ENCODE data around the gene ZNRD2.

Gene ZNRD2

GRCh38 chr11:65604258-65604657, 34.0 kb downstream of the ZNRD2 start:
- no peak for DNase-seq (ENCODE audit: insufficient read length, low spot score)
- no peak for FAIRE-seq

DNA sequence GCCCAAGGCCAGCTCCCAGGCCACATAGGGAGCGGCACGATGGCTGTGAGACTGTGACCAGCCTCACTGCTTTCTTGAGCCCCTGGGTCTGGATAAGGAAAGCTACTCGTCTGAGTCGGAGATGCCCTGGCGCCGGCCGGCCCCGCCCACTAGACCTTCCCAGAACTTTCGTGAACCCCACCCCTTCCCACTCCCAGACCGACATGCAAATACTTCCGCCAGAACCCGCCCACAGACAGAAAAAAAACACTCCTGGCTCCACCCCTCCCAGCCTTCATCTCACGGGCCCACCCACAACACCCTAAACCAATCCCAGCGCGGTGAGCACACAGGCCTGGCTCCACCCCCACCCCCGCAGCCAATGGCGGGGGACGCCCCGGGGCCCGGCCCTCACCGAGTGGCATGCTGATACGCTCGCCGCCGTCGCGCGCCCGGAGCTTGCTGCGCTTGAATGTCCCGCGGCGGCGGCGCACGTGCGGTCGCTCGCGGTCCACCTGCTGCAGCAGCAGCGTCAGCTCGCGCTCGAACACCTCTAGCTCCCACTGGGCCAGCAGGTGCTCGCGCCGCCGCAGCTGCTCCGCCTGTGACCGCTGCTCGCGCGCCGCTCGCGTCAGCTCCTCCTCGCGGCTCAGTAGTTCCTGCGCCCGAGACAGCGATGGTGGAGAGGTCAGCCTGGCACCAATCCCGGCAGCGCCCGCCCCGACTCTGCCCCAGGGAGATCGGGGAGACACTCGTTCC, 36.8 kb downstream of the ZNRD2 start:
- FAIRE-seq, result no peak
- no peak for DNase-seq (ENCODE audit: insufficient read length, low spot score)

- FAIRE-seq, result no peak
- no peak for DNase-seq (ENCODE audit: insufficient read length, low spot score)
These were observed 37.5 kb downstream of the ZNRD2 start for GRCh38 chr11:65607614-65608426.

DNA sequence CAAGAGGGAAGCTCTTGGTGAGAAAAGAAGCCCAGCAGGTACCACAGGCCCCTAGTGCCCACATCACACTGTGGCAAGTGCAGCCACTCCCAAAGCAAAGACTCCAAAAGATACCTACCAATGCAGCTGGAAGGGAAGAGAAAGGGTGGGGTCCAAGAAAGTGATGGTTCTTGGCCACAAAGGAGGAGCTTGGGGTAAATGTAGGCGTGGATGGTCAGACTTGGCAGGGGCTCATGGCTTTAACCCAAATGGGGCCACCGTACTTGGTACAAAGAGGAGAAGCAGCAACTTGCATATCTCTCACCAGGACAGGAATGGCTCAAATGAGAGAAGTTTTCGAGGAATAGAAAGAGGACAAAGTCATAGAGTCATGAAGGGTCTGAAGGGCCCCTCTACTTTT, 39.0 kb downstream of the ZNRD2 start:
- DNase-seq (ENCODE audit: insufficient read length, low spot score) (no peak), FAIRE-seq (no peak)

- DNase-seq (ENCODE audit: insufficient read length, low spot score) (no peak), FAIRE-seq (no peak)
These were observed 39.4 kb downstream of the ZNRD2 start for GRCh38 chr11:65609665-65610064.

DNA sequence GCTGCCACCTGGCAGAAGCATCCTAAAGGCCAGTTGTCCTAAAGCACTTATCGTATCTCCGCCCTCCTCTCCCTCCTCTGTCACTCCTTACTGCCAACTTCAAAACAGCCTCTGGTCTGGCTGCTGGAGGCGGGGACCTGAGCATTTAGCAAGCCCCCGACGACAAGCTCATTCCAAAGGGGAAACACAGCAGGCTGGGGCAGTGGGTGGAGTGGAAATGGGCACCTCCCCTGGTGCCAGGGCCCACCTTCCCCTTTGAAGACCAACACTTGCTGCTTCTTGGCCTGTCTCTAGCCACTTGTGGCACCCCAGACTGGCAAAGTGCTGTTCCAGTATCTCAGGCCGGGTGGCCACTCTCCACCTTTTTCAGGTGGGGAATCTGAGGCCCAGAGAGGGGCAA, 40.1 kb downstream of the ZNRD2 start:
- DNase-seq (ENCODE audit: insufficient read length, low spot score) (no peak), FAIRE-seq (no peak)

- DNase-seq (ENCODE audit: insufficient read length, low spot score) (no peak), FAIRE-seq (no peak)
These were observed 40.9 kb downstream of the ZNRD2 start for GRCh38 chr11:65611028-65611757.

DNA sequence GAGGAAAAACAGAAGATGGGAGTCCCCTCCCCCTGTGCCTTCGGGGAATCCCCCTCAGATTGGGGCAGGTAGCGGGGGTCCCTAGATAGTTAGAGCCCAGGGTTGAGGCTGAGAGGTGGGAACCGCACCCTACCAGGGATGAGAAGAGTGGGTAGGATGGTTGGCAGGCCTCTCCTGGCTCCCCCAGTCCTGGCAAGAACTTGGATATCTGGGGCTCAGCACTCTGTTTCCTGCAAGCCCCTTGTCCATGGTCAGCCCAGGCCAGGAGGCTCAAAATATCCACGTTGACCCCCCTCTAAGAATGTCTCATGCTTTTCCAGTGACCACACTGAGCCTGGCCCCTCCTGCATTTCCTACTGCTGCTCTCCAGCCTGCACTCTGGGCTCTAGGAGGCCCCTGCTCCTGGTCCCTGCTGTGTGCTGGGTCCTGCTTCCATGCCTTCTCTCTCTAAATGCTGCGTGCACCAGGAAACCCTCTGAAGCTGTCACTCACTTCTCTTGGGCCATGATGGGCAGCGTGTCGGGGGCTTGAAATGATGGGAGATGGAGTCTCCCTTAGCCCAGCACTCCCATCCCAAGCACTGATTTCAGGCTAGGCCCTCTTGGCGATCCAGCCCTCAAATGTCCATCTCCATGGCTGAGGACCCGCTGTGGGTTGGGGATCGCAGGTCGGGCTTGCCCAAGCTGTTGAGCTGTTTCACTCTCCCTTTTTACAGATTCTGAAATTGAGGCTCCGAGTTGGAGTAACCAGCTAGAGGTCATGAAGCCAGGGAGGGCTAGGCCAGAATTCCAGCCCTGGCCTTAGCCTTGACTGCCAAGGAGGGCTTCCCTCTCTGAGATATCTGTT, 41.7 kb downstream of the ZNRD2 start:
- DNase-seq (ENCODE audit: insufficient read length, low spot score), result no peak
- no peak for FAIRE-seq

GRCh38 chr11:65612691-65613090, 42.4 kb downstream of the ZNRD2 start:
- no peak for FAIRE-seq
- no peak for DNase-seq (ENCODE audit: insufficient read length, low spot score)

DNA sequence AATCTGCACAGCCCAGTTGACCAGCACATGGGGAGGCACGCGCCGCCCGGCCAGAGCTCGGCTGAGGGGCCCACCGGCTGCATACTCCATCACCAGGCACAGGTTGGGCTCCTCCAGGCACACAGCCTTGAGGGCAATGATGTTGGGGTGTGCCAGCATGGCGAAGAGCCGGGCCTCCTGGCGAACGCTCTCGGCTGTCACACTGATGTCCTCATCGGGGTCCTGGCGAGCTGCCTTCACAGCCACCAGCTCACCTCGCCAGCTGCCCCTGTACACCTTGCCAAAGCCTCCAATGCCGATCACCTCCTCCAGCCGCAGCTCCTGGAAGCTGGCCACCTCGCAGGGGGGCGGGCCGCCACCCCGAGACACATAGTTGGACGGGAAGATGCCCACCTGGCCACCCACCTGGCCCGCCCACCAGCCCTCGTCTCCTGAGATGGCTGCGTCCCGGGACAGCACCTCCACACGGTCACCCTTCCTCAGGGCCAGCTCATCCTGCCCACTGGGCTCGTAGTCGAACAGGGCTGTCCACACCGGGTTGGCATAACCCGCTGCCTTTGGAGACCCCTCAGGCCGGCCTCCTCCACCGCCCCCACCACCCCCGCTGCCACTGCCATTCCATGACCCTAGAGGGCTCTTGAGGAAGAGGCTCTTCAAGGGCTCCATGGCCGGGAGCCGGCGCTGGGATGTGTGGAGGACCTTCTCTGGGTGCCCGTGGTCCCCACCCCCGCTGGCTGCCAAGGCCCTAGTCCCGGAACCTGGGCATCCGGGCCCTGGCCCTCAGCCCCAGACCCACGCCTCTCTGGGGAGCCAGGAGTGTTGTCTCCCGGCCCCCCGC, 43.0 kb downstream of the ZNRD2 start:
- no peak for DNase-seq (ENCODE audit: insufficient read length, low spot score)
- FAIRE-seq, result no peak

- DNase-seq (ENCODE audit: insufficient read length, low spot score) (peak; percentile 99), FAIRE-seq (peak; percentile 100)
These were observed 45.1 kb downstream of the ZNRD2 start, which contains the start of gene PCNX3 for GRCh38 chr11:65615229-65615949. Gene PCNX3 (plus strand): TSS chr11:65615776. CDS start chr11:65616312, 536 bp downstream.

- peak; percentile 71 for DNase-seq (ENCODE audit: insufficient read length, low spot score)
- FAIRE-seq, result no peak
These were observed 45.8 kb downstream of the ZNRD2 start for GRCh38 chr11:65615950-65616574.

- FAIRE-seq (no peak), DNase-seq (ENCODE audit: insufficient read length, low spot score) (no peak)
These were observed 46.3 kb downstream of the ZNRD2 start for GRCh38 chr11:65616575-65617001.

GRCh38 chr11:65617136-65617850, 47.0 kb downstream of the ZNRD2 start:
- DNase-seq (ENCODE audit: insufficient read length, low spot score) (no peak), FAIRE-seq (no peak)

- no peak for FAIRE-seq
- no peak for DNase-seq (ENCODE audit: insufficient read length, low spot score)
These were observed 47.9 kb downstream of the ZNRD2 start for GRCh38 chr11:65617990-65618751.

GRCh38 chr11:65618763-65619162, 48.5 kb downstream of the ZNRD2 start:
- FAIRE-seq (no peak), DNase-seq (ENCODE audit: insufficient read length, low spot score) (no peak)

Measured in GM19239 (cell line).